ENCODE data around the gene SLC25A23.

The SLC25A23 gene

GRCh38 chr19:6472713-6473112 lies 13.1 kb upstream of the SLC25A23 start:
- peaks cover 2% of the 10 kb centered on the region for H3K4me1 Mint-ChIP-seq (ENCODE audit: low read depth)
- H3K27ac Mint-ChIP-seq, result no peak overlapping the region
- peaks cover 76% of the 10 kb centered on the region for H3K36me3 Mint-ChIP-seq (ENCODE audit: low read depth)
- H3K4me3 Mint-ChIP-seq, result no peak overlapping the region
- no peaks in the 10 kb centered on the region for H3K27me3 Mint-ChIP-seq
- H3K9me3 Mint-ChIP-seq, result no peaks in the 10 kb centered on the region
- DNase-seq, result no peak

- H3K4me1 Mint-ChIP-seq (ENCODE audit: low read depth), result peaks cover 2% of the 10 kb centered on the region
- H3K9me3 Mint-ChIP-seq, result no peaks in the 10 kb centered on the region
- H3K27me3 Mint-ChIP-seq, result no peaks in the 10 kb centered on the region
- H3K36me3 Mint-ChIP-seq (ENCODE audit: low read depth), result peaks cover 71% of the 10 kb centered on the region
- no peak overlapping the region for H3K4me3 Mint-ChIP-seq
- no peak overlapping the region for H3K27ac Mint-ChIP-seq
- DNase-seq, result no peak
Measured at GRCh38 chr19:6471076-6471475, 11.5 kb upstream of the SLC25A23 start.

GRCh38 chr19:6470173-6470572 lies 10.6 kb upstream of the SLC25A23 start:
- H3K36me3 Mint-ChIP-seq (ENCODE audit: low read depth), result peaks cover 65% of the 10 kb centered on the region

GRCh38 chr19:6467384-6467783 lies 7.8 kb upstream of the SLC25A23 start:
- peaks cover 43% of the 10 kb centered on the region for H3K36me3 Mint-ChIP-seq (ENCODE audit: low read depth)
- peaks cover 8% of the 10 kb centered on the region for H3K4me1 Mint-ChIP-seq (ENCODE audit: low read depth)
- peak overlapping the region; percentile 50 for H3K27ac Mint-ChIP-seq

More at GRCh38 chr19:6470173-6470572, 10.6 kb upstream of the SLC25A23 start:
- Mint-ChIP-seq H3K9me3 (no peaks in the 10 kb centered on the region), H3K27me3 (no peaks in the 10 kb centered on the region), H3K4me1 (ENCODE audit: low read depth) (peaks cover 2% of the 10 kb centered on the region), H3K4me3 (no peak overlapping the region), H3K27ac (no peak overlapping the region)
- DNase-seq, result no peak

GRCh38 chr19:6466526-6467248 lies 7.1 kb upstream of the SLC25A23 start:
- DNase-seq, result no peak
- H3K36me3 Mint-ChIP-seq (ENCODE audit: low read depth), result peaks cover 40% of the 10 kb centered on the region
- H3K4me1 Mint-ChIP-seq (ENCODE audit: low read depth), result peaks cover 10% of the 10 kb centered on the region
- H3K27me3 Mint-ChIP-seq, result no peaks in the 10 kb centered on the region
- H3K9me3 Mint-ChIP-seq, result no peaks in the 10 kb centered on the region
- H3K4me3 Mint-ChIP-seq, result no peak overlapping the region
- no peak overlapping the region for H3K27ac Mint-ChIP-seq

More at GRCh38 chr19:6467384-6467783, 7.8 kb upstream of the SLC25A23 start:
- Mint-ChIP-seq H3K4me3 (no peak overlapping the region), H3K27me3 (no peaks in the 10 kb centered on the region), H3K9me3 (no peaks in the 10 kb centered on the region)
- no peak for DNase-seq

GRCh38 chr19:6465663-6466062 lies 6.1 kb upstream of the SLC25A23 start:
- H3K4me1 Mint-ChIP-seq (ENCODE audit: low read depth), result peaks cover 10% of the 10 kb centered on the region
- H3K36me3 Mint-ChIP-seq (ENCODE audit: low read depth), result peaks cover 33% of the 10 kb centered on the region
- H3K27ac Mint-ChIP-seq, result peak overlapping the region; percentile 57
- H3K27me3 Mint-ChIP-seq, result no peaks in the 10 kb centered on the region
- no peak for DNase-seq
- no peak overlapping the region for H3K4me3 Mint-ChIP-seq
- H3K9me3 Mint-ChIP-seq, result no peaks in the 10 kb centered on the region

GRCh38 chr19:6465006-6465405 lies 5.4 kb upstream of the SLC25A23 start:
- no peaks in the 10 kb centered on the region for H3K27me3 Mint-ChIP-seq
- peak overlapping the region; percentile 4 for H3K27ac Mint-ChIP-seq
- peaks cover 14% of the 10 kb centered on the region for H3K4me1 Mint-ChIP-seq (ENCODE audit: low read depth)
- no peaks in the 10 kb centered on the region for H3K9me3 Mint-ChIP-seq
- peaks cover 29% of the 10 kb centered on the region for H3K36me3 Mint-ChIP-seq (ENCODE audit: low read depth)
- no peak overlapping the region for H3K4me3 Mint-ChIP-seq
- DNase-seq, result no peak

GRCh38 chr19:6464070-6464873 lies 4.7 kb upstream of the SLC25A23 start, which contains the start of gene CRB3:
Gene CRB3 (plus strand): TSS chr19:6464271. CDS start chr19:6464702, 431 bp downstream.
- Mint-ChIP-seq H3K9me3 (no peaks in the 10 kb centered on the region), H3K36me3 (ENCODE audit: low read depth) (peaks cover 23% of the 10 kb centered on the region), H3K27ac (peak within 1 kb of the TSS; percentile 4), H3K4me3 (peak within 1 kb of the TSS; percentile 12), H3K4me1 (ENCODE audit: low read depth) (peaks cover 16% of the 10 kb centered on the region), H3K27me3 (no peaks in the 10 kb centered on the region)
- peak; percentile 58 for DNase-seq

GRCh38 chr19:6460099-6460884 lies 700 bp upstream of the SLC25A23 start:
- no peaks in the 10 kb centered on the region for H3K27me3 Mint-ChIP-seq
- H3K9me3 Mint-ChIP-seq, result peaks cover 2% of the 10 kb centered on the region
- H3K4me1 Mint-ChIP-seq (ENCODE audit: low read depth), result peaks cover 27% of the 10 kb centered on the region
- H3K27ac Mint-ChIP-seq, result peak overlapping the region; percentile 88
- DNase-seq, result peak; percentile 96
- peak overlapping the region; percentile 82 for H3K4me3 Mint-ChIP-seq
- peaks cover 13% of the 10 kb centered on the region for H3K36me3 Mint-ChIP-seq (ENCODE audit: low read depth)

GRCh38 chr19:6458695-6459261 lies 814 bp downstream of the SLC25A23 start:
- Mint-ChIP-seq H3K27ac (peak overlapping the region; percentile 63), H3K36me3 (ENCODE audit: low read depth) (peaks cover 28% of the 10 kb centered on the region), H3K4me1 (ENCODE audit: low read depth) (peaks cover 20% of the 10 kb centered on the region), H3K4me3 (peak overlapping the region; percentile 81), H3K27me3 (no peaks in the 10 kb centered on the region), H3K9me3 (peaks cover 13% of the 10 kb centered on the region)
- no peak for DNase-seq

- H3K9me3 Mint-ChIP-seq, result peaks cover 16% of the 10 kb centered on the region
- no peaks in the 10 kb centered on the region for H3K27me3 Mint-ChIP-seq
- peak overlapping the region; percentile 81 for H3K4me3 Mint-ChIP-seq
- H3K4me1 Mint-ChIP-seq (ENCODE audit: low read depth), result peaks cover 20% of the 10 kb centered on the region
- H3K27ac Mint-ChIP-seq, result no peak overlapping the region
- DNase-seq, result no peak
- peaks cover 34% of the 10 kb centered on the region for H3K36me3 Mint-ChIP-seq (ENCODE audit: low read depth)
Measured at GRCh38 chr19:6457958-6458694, 1.5 kb downstream of the SLC25A23 start.

- Mint-ChIP-seq H3K36me3 (ENCODE audit: low read depth) (peaks cover 39% of the 10 kb centered on the region), H3K9me3 (peaks cover 16% of the 10 kb centered on the region), H3K4me1 (ENCODE audit: low read depth) (peaks cover 17% of the 10 kb centered on the region), H3K27me3 (no peaks in the 10 kb centered on the region), H3K27ac (no peak overlapping the region), H3K4me3 (no peak overlapping the region)
- DNase-seq, result no peak
Measured at GRCh38 chr19:6455924-6456323, 3.7 kb downstream of the SLC25A23 start.

GRCh38 chr19:6453951-6454565 lies 5.5 kb downstream of the SLC25A23 start:
- H3K9me3 Mint-ChIP-seq, result peaks cover 16% of the 10 kb centered on the region
- H3K4me3 Mint-ChIP-seq, result no peak overlapping the region
- H3K36me3 Mint-ChIP-seq (ENCODE audit: low read depth), result peaks cover 43% of the 10 kb centered on the region
- no peak overlapping the region for H3K27ac Mint-ChIP-seq
- H3K27me3 Mint-ChIP-seq, result no peaks in the 10 kb centered on the region
- DNase-seq, result no peak
- H3K4me1 Mint-ChIP-seq (ENCODE audit: low read depth), result peaks cover 12% of the 10 kb centered on the region

Data from activated T-cell treated with anti-CD3 and anti-CD28 coated beads, Interleukin-2, amount 50 U/mL, for 24 hours (primary cell).